Measurements from ENCODE around the gene PTX4.
"Not testable (repeated sequence)": the region's sequence is repeated elsewhere in the genome, so short reads cannot be mapped to it uniquely, and the experiment has no call there.

The PTX4 gene

GRCh38 chr16:1441391-1441829 is 47.3 kb downstream of the PTX4 start:
- no peak for DNase-seq

DNA sequence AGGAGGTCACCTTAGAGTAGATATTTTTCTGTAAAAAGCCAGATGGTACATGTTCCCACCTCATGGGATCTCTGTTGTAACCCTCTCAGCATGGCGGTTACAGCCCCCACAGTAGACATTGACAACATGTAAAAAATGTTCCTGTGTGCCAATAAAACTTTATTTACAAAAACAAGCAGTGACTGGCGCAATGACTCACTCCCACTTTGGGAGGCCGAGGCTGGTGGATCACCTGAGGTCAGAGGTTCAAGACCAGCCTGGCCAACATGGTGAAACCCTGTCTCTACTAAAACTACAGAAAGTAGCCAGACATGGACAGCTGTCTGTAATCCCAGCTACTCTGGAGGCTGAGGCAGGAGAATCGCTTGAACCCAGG is 49.1 kb downstream of the PTX4 start:
- DNase-seq: not testable (repeated sequence)

DNA sequence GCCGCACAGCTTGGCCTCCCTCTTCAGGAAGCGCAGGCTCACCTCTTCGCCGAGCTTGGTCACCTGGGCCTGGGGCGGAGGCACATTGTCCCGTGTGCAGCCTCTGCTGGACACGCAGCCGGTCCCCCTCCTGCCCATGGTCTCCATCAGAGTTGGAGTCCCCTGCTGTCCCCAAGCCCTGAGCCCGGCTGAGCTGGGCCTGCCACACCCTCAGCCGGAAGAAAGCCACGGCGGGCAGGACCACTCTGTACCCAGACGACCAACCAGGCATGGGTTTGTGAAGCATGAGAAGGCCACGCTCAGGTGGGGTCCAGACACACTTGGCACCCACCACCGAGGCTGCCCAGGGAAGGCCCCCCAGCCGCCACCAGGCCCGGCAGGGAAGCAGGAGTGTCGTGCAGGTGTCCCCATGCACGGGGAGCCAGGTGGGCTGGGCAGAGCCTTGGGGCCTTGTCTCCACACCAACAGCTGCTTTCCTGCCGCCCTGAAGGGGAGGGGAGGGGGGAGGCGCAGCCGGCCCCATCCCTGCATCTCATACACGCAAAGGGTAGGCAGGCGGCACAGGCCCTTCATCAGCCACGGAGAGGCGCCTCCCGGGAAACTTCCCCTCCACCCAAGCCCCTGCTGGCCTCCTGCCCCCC is 49.6 kb downstream of the PTX4 start:
- no peak for DNase-seq

- DNase-seq: no peak
Observed at GRCh38 chr16:1438229-1439057, 50.3 kb downstream of the PTX4 start.

DNA sequence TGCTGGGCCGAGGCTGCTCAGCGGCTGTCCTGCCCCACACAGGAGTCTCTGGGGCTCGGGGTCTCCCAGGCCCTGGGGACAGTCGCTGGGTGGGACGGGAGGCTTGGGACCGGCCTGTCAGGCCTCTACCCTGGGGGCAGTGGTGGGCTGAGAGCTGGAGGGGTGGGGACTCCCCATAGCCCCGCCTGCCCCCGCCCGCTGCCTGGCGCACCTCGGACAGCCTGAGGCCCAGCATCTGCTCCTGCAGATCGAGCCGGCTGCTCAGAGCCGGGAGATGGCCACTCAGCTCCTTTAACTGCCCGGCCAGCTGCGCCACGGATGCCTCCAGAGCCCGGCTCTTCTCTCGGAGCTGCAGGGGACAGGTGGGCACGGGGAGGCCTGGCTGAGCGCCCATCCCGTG is 51.1 kb downstream of the PTX4 start:
- DNase-seq: no peak

- DNase-seq: no peak
Observed at GRCh38 chr16:1436731-1437355, 51.9 kb downstream of the PTX4 start.

DNA sequence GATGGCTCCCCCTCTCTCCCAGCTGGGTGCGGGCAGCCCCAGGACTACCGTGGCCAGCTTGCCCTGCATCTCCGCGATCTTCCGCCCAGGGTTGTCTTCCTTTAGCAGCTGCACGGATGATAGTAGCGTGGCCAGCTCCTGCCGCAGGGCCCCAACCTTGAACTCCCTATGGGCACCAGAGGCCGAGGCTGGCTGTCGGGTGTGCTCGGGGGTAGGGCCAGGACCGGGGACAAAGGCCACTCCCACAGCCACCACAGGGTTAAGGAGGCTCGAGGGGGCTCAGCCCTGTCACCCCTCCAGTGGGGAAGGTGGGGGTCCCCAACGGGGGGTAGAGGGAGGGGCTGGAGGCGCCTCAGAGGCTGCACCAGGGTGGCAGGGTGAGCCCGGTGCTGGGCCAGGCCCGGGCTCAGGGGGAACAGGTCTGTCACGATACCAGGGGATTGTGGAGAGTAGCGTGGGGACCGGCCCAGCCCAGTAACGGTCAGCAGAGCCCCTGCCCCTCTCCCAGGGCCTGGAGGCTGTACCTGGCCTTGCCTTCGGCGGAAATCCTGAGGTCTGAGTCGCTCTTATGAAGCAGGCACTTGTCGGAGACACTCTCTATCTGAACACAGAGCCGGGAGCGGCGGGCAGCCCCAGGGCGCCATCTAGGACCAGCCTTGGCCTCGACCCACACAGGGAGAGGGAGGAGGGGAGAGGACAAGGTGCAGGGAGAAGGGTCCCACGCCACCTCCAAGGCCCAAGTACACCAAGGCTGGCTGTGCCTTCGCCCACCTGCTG is 52.6 kb downstream of the PTX4 start:
- no peak for DNase-seq
